Stimulated activated CD8-positive, alpha-beta memory T cell treated with anti-CD3 and anti-CD28 coated beads, Interleukin-7, amount 100 ng/mL, for 24 hours (primary cell): ENCODE data around the gene RREB1.

Experiments
- DNase-seq: peaks from one replicate; pipeline ENCODE4 v3.0.0-alpha.2; 2020; ENCODE audit warnings: low read depth

The RREB1 gene

DNA sequence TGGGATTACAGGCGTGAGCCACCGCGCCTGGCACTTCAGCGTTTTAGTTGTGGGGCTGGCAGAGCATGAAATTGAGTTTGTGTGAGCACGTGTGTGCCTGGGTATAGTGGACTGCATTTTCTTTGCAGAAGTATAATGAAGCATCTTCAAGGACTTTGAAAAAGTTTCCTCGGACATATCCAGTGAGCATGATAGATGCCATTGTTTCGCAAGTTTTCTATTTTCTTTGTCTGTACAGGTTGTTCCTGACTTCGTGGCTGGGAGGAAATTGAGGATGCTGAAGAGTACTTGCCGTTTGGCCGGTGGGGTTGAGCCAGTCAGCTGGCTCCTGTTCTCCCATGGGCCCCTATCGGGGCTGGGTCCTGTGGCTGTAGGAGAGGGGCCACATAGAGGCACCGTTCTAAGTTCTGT, 55.9 kb downstream of the RREB1 start:
- DNase-seq = no peak

GRCh38 chr6:7164536-7165001, 56.8 kb downstream of the RREB1 start:
- no peak for DNase-seq

GRCh38 chr6:7165002-7165889, 57.5 kb downstream of the RREB1 start:
- no peak for DNase-seq

DNA sequence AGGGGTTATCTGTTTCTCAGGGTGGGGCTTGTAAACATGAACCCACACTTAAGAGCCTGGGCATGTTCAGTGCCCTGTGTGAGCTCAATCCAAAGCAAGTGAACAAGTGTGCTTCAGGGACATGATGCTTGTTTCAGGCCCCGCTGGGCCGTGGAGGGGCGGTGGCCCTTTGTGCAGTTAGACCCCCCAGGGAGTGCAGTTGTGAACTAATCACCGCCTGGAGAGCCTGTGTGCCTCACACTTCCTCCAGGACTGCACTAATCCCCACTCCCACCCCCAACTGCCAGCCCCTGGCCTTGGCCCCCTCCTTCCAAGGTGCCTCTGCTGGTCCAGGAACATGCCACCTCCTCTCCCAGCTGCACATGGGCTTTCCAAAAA, 58.1 kb downstream of the RREB1 start:
- no peak for DNase-seq

- no peak for DNase-seq
Measured at GRCh38 chr6:7166410-7167293, 58.9 kb downstream of the RREB1 start.

GRCh38 chr6:7169296-7169721, 61.5 kb downstream of the RREB1 start:
- DNase-seq = no peak

DNA sequence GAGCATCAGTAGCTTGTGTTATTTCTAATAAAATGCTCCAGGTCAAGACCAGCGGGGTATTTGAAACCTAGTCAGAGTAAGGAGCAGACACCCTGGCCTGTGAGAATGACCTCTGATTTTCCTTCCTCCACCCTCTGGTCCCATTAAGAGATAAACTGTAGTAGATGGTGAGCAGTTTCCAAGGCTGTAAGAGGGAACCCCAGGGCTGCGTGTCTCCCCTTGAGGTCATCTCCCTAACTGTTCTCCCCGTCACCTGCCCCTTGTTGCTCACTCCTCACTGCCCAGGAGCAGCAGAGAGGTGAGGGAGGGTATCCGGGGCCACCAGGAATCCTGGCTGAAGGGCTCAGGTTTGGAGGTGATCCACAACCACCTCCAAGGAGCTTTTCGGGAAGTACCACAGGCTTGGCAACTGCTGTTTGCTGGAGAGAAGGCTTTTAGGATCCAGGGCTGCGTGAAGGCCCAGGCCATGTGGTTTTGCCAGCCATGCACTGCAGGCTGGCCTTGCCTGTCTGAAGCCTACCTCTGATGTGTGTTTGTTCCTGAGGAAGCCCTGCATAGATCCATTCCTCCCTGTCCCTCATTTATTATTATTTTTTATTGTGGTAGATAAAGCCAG, 62.5 kb downstream of the RREB1 start:
- no peak for DNase-seq

GRCh38 chr6:7171119-7171518, 63.4 kb downstream of the RREB1 start:
- no peak for DNase-seq

DNA sequence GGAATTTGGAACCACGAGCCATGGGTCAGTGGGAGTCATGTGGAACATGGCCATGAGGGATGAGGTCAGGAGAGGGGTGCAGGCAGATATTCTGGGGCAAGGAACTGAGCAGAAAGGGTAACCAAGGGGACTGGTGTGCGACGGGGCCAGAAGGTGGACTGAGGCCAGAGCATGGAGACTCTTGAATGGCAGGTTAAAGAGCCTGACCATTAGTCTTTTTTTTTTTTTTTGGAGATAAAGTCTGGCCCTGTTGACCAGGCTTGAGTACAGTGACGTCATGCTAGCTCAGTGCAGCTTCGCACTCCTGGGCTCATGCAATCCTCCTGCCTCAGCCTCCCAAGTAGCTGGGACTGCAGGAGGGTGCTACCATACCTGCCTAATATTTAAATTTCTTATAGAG, 64.0 kb downstream of the RREB1 start:
- DNase-seq = no peak

DNA sequence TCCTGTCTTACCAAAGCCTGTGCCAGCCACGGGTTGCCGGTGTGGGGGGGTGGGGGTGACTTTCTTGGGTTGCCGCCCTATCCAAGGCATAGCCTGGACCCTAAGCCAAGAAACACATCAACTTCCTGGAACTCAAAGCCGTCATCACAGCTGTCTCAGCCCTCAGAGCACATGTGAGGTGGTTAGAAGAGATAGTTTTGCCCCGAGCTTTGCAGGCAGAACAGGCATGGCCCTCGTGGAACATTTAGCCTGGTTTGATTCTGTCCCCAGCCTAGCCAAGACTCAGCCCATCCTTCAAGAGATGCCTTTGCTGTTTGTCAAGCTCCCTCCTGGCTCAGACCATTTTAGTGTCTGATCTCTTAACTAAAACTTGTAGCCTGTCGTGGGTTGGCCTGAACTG, 64.9 kb downstream of the RREB1 start:
- DNase-seq = no peak

DNA sequence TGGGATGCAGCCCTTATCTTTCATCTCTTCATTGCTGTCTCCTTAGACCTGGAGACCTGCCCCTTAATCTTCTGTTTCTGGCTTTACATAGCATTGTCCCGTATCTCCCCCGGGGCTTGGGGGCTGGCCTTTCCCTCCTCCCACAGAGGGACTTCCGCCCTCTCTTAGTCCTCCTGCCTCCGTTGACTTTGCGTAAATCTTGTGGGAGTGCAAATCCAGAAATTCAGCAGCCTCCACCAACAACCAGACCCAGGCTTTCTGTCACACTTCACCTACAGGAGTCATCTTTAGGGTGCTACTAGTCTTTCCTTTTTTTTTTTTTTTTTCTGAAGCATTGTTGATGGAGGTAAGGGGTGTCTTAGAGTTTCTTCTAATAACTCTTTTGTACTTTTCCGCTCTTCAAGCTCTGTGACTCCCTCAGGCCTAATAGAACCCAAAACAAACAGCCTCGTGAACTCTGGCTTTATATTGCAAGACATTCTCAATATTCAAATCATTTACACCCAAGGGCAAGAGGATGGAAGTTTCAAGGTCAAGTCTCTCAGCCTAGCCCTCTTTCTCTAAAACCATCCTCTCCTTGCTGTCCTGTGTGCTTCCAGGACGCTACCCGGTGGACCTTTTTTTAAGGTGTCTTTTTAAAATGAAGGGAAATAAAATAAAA, 66.2 kb downstream of the RREB1 start:
- no peak for DNase-seq

GRCh38 chr6:7175462-7175861, 67.7 kb downstream of the RREB1 start:
- no peak for DNase-seq

DNA sequence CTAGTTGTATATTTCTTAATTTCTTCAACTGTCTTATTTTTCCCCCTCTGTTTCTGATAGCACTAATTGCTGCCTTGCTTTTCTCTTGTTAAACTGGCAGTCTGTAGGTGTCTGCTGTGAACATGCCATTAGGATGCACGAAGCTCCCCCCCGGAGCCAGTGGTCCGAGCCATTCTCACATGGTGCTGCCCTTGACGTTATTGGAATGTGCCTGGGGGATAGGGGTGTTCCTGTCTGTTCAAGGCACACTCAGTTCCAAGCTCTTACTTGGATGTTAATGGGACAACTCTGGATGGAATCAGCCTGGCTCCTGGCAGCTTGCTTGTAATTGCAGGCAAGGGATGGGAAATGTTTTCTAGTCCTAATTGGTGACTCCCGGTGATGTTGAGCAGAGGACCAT, 68.4 kb downstream of the RREB1 start:
- no peak for DNase-seq

DNA sequence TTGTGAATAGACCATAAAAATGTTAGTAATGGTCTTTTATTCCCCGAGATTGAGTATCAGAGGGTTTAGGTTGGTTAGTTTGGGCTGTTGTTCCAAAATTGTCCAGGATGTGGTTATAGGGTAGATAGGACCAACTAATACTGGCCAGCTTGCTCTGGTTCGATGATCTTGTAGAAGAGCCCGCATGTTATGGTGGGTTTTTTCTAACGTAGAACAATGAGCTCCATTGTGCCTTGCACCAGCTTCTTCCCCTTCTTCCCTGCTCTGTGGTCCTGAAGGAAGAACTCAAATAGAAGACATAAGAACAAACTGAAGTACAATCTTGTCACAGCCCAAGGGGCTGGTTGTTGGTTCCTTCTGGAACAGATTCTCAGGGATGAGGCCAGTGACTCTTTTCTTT, 70.5 kb downstream of the RREB1 start:
- no peak for DNase-seq

- DNase-seq = no peak
Measured at GRCh38 chr6:7180751-7181150, 73.0 kb downstream of the RREB1 start.

DNA sequence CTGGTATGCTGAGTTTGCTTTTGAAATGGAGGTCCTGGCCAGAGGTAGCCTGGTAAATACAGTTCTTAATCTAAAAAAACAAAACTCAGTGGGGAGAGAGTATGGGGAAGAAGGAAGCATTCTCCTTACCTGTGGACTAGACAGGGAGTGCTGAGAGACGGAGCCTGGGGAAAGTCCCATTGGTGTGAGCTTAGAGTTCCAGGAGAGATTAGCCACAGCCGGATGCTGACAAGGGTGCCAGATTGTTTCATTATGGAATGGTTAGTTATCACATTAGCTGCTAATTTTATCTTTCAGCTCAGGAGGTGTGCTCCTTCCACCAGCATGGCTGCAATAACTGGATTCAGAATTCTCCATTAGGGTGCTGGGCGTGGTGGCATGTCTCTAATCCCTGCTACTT, 75.9 kb downstream of the RREB1 start:
- DNase-seq = no peak

DNA sequence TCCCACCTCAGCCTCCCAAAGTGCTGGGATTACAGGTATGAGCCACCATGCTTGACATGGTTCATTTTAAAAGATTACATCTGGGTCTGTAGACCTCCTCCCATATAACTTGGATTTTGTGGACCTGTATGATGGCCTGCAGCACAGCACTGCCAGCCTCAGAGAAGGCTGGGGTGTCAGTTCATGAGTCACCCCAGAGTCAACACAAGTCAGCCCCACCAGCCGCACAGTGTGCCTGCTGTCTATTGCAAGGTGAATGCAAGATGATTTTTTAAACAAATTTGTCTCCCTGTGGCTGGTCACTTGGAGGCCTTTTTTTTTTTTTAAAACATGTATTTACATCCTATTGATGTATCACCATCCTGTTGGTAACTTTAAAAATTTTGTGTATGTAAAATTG, 76.7 kb downstream of the RREB1 start:
- DNase-seq = no peak

DNA sequence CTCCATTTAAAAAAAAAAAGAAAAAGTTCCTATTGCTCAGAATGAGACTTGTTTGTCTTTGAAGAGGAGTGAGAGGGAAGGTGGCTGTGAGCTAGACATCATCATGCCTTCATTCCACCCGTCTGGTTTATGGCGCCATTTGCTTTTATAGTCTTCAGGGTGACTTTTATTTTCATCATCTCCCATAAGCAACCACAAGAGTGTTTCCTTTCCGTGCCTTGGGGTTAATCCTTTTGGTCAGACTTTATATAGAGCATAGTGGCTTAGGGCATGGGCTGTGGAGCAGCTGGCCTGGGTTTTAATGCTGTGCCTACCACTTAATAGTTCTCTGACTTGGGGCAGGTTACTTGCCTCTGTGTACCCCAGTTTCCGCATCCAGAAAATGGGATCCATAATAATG, 77.8 kb downstream of the RREB1 start:
- DNase-seq = no peak

DNA sequence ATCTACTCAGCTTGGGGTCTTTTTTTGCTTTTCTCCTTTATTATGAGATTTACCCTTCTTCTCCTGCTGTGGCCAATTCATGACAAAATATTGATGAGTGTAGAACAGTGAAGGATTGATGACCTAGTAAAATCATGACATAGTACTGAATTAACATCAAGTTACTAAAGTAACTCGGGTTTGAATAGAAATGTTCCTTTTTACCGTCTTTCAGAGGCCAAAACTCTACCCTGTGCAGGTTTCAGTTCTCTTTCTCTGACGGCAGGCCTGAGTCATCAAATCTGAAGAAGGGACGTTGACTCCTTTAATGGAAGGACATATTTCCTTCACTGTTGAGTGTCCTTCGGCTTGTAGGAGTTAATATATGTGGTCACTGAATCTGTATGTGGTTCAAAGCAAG, 80.7 kb downstream of the RREB1 start:
- DNase-seq = no peak

DNA sequence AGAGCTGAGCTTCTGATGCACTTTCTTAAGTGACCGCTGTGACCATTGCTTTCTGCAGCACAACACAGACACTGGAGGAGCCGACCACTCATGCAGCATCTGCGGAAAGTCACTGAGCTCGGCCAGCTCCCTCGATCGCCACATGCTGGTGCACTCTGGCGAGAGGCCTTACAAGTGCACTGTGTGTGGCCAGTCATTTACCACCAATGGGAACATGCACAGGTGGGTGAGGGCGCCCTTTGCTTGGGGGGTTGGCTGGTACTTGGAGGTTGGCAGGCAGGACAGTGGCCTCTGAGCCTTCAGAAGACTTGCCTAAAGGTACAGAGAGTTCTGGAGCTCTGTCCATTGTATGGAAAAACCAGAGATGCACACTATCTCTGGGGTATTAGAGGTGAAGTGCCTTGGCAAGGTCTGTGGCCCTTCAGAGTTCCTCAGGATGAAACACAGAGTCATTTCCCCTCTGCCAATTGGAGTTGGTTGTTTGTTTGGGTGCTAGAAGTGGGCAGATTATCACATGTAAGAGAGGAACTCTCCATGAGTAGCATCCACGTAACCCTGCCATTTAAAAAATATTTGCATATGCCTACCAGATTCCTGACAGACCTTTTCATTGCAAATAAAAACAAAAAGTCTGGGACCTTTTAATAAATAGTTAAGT, 81.5 kb downstream of the RREB1 start:
- no peak for DNase-seq

DNA sequence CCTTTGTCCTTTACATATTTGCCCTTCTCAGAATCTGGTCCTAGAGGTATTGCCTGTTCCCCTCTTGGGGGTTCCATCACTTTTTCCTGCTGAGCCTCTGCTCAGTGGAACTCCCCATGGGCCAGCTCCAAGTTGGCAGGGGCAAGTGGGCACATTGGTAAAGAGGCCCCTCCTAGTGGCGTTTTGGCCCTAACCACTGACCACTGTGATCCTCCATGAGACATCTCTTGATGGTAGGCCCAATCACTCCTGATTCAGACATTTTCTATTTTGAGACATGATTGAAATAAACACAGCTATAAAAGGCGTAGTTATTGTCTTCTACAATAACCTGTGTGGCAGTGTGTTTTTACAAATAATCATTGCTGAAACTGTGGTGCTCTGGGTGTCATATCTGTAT, 83.0 kb downstream of the RREB1 start:
- no peak for DNase-seq

- no peak for DNase-seq
Measured at GRCh38 chr6:7193122-7193521, 85.4 kb downstream of the RREB1 start.
